Brain microvascular endothelial cell (primary cell): ENCODE data around the gene KIRREL3.

Experiments
- DNase-seq: peaks from one replicate; pipeline ENCODE4 v3.0.0-alpha.2; 2020
- H3K27ac ChIP-seq: fragments of 250-450 bp; sonication (Bioruptor Pico); 2 replicates; pipeline ENCODE4 v1.5.1; 2020; ENCODE audit warnings: mild to moderate bottlenecking, moderate library complexity
- H3K27me3 ChIP-seq: fragments of 250-450 bp; sonication (Bioruptor Pico); replicated peaks from 2 replicates; pipeline ENCODE4 v1.5.1; 2020; ENCODE audit warnings: mild to moderate bottlenecking
- H3K36me3 ChIP-seq: fragments of 250-450 bp; sonication (Bioruptor Pico); replicated peaks from 2 replicates; pipeline ENCODE4 v1.5.1; 2020; ENCODE audit warnings: mild to moderate bottlenecking
- H3K4me3 ChIP-seq: 2 replicates; pipeline ENCODE4 v1.5.1; 2011; ENCODE audit warnings: low read depth, mild to moderate bottlenecking, control low read depth, low read length, moderate library complexity
- CTCF ChIP-seq: IDR thresholded peaks from 2 replicates; pipeline ENCODE4 v1.5.1; 2011; ENCODE audit warnings: low read depth, mild to moderate bottlenecking, moderate library complexity, low read length, control low read depth, inconsistent platforms; ENCODE audit errors: missing control alignments
- in situ Hi-C: cut with HindIII; loops from 2 replicates; pipeline ENCODE4 v1.10.0; 2017; ENCODE audit warnings: low sequenced_read_pairs, low pct_ligation_motif_present

The KIRREL3 gene

DNA sequence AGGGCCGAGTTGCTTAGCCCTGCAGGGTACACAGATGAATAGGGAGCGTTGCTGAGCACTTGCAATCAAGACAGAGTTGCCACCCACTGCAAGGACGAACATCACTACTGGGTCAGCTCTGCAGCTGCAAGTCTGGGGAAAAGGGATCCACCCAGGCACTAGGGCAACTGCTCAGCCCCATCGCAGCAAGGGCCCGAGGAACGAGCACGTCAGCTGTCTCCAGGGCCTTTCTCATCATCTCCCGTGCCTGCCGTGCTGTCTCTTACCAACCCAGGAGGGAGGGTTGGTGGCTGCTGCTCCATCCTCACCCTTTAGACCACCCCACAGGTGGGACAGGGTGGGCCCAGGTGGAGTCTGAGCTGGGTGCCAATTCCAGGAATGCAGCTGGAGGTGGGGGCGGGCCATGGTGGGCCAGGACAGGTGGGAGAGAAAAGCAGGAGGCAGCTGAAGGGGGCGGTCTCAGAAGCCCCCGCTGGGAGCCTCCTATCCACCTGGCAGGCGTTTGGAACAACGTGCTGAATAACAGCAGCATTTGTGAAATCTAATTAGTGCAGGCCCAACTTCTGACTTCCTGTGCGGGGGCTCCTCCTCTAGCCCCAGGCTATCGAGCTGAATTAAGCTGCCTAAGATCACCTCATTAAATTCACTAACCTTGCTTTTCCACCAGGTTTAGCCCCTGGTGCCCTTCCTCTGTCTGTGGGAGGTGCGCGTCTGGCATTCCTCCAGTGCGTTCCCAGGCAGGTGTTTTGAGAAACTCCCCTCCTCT lies 392.6 kb downstream of the KIRREL3 start:
- no peak for TF ChIP-seq CTCF
- H3K27me3 ChIP-seq, result no peaks in the 10 kb centered on the region
- H3K27ac ChIP-seq, result no peak overlapping the region
- H3K4me3 ChIP-seq, result no peak overlapping the region
- no peak for DNase-seq
- H3K36me3 ChIP-seq, result no peaks in the 10 kb centered on the region
- in situ Hi-C loops, result no loop called here

- in situ Hi-C loops, result no loop called here
- Histone ChIP-seq H3K27ac (no peak overlapping the region), H3K27me3 (no peaks in the 10 kb centered on the region), H3K4me3 (no peak overlapping the region), H3K36me3 (no peaks in the 10 kb centered on the region)
- peak; percentile 93 for TF ChIP-seq CTCF
- peak; percentile 59 for DNase-seq
These were observed 393.2 kb downstream of the KIRREL3 start for GRCh38 chr11:126607374-126607773.

DNA sequence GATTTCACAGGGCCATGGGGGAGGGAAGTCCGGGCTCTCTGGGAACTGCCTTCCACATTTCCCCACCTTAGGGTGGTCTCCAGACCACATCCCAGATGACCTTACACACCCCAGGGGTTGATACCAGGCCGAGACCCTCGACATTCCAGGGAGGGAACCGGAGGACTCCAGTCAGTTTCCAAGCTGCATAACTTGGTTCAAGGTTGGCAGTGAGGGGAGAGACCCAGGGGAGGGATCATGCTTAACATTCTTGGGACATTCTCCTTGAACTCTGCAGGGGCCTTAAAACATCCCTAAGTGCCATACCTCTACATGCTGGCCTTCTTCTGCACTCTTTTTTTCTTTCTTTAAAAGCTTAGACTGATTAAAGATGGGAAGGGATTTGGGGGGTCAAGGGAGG lies 394.1 kb downstream of the KIRREL3 start:
- H3K4me3 ChIP-seq, result no peak overlapping the region
- in situ Hi-C loops, result no loop called here
- no peak for TF ChIP-seq CTCF
- H3K27ac ChIP-seq, result no peak overlapping the region
- no peak for DNase-seq
- no peaks in the 10 kb centered on the region for H3K36me3 ChIP-seq
- no peaks in the 10 kb centered on the region for H3K27me3 ChIP-seq

- no peak for TF ChIP-seq CTCF
- Histone ChIP-seq H3K36me3 (no peaks in the 10 kb centered on the region), H3K27me3 (no peaks in the 10 kb centered on the region), H3K27ac (no peak overlapping the region), H3K4me3 (no peak overlapping the region)
- in situ Hi-C loops, result no loop called here
- DNase-seq, result no peak
These were observed 396.1 kb downstream of the KIRREL3 start for GRCh38 chr11:126604461-126604860.

- H3K4me3 ChIP-seq, result no peak overlapping the region
- no peak for TF ChIP-seq CTCF
- in situ Hi-C loops, result no loop called here
- no peaks in the 10 kb centered on the region for H3K36me3 ChIP-seq
- H3K27me3 ChIP-seq, result no peaks in the 10 kb centered on the region
- H3K27ac ChIP-seq, result no peak overlapping the region
- DNase-seq, result no peak
These were observed 397.1 kb downstream of the KIRREL3 start for GRCh38 chr11:126603486-126603885.

DNA sequence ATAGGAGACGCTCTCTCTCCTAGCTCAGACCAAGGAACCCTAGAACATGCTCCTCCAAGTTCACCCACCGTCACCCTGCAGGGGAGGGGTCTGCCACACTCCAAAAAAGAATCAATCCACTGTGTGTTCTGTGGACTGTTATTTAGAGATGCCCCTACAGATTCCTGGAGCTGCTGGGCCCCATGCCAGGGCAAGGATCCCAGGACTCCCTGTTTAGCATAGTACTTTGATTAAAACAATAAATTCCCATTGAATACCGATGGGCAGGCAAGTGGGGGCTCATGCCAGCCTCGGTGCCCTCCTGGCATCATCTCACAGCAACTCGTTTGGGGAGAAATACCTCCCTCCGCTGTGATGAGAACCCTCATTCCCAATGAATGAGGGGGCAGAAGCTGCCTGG lies 397.6 kb downstream of the KIRREL3 start:
- no peak overlapping the region for H3K27ac ChIP-seq
- in situ Hi-C loops, result no loop called here
- no peak for DNase-seq
- H3K4me3 ChIP-seq, result no peak overlapping the region
- H3K36me3 ChIP-seq, result no peaks in the 10 kb centered on the region
- TF ChIP-seq CTCF, result no peak
- H3K27me3 ChIP-seq, result no peaks in the 10 kb centered on the region
